Muscle of arm (tissue), 12 donors: Measurements from ENCODE around the gene PPARG. TPM values are rescaled to one million over a fixed set of nuclear protein-coding genes. Genes with fewer than 3 reads are reported as not detected.

Source experiments
- DNase-seq: peaks from one replicate; pipeline ENCODE4 v3.0.0-alpha.2; 2013
- polyA plus RNA-seq, 12 donors: library from polyadenylated mRNA; unstranded; fragments of 120-200 nt; gene quantifications; one replicate each; pipeline ENCODE4 v1.2.1, GENCODE V29; 2013; ENCODE audit not compliant: insufficient read length in 12 of 12

Gene PPARG
- polyA plus RNA-seq, 12 donors = 2.6 to 20.3 (median 4.5) TPM; not detected in 1

DNA sequence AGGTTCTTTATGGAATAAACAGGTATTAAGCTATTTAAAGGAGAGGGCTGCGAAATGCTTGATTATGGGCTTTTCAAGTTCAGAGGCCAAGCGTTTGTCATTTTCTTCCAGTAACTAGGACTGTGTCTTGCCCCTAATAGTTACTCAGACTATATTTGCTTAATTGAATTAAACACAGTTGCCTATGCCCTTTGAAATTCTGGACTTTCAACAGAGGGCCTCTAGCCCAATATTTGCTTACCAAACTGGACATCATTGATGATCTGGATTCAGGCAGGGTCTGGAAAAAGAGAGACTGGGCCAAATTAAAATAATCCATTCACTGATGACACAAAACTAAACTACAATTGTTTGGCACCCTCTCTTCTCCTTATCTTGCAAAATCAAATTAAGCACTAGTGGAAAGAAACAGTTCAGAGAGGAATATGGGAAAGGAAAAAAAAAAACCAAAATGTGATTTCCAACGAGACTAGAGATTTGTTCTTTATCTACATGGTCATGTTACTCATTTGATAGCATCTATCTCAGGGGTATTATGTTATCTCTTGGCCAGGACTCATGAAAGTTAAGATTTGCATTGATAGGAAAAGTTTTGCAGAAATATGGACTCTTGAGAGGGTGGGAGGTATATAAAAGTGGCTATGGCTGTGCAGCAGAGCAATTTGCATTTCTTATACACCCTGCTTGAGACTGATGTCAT lies 120.3 kb downstream of the PPARG start:
- DNase-seq = no peak

DNA sequence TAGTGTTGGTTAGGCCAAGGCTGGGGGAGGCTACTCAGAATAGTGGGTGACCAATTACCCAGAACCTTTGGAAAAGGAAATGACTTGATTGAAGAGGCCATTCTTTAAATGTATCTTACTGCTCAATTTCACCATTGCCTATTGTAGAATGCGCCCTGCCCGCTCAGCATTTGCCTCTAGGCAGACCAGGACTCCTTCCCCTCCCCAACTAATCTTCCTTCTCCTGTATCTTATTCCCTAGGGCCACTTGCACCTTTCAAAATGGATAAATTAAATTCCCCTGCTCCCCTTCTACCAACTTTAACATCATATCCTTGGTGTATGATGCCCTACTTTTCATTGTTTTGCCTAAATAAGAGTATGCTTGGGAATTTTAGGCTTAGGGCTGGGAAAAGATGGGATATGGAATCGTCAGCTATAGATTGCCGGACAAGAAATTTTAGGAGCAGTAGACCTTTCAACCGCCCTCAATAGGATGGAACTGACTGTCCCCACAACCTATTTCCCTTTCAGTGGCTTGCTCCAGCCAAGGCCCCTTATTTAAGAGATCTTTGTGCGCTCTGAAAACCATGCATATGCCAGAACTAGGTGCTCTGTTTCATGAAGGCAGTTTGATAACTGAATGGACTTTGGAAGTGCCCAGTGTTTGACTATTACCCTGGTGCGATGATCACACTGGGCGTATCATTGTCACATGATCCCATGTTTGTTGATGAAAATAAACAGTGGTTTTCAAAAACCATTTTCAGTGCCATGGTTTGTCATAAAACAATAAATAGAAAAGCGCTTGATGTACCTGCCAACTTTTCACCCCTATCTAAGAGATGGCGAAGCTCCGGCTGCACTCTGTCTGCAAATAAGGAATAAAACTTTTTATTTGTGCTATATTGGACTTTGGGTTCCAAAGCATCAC lies 121.1 kb downstream of the PPARG start:
- no peak for DNase-seq

- no peak for DNase-seq
Observed at GRCh38 chr3:12413721-12414255, 124.9 kb downstream of the PPARG start.

GRCh38 chr3:12415014-12415680 lies 126.3 kb downstream of the PPARG start:
- no peak for DNase-seq

- no peak for DNase-seq
Observed at GRCh38 chr3:12416731-12417130, 127.9 kb downstream of the PPARG start.

DNA sequence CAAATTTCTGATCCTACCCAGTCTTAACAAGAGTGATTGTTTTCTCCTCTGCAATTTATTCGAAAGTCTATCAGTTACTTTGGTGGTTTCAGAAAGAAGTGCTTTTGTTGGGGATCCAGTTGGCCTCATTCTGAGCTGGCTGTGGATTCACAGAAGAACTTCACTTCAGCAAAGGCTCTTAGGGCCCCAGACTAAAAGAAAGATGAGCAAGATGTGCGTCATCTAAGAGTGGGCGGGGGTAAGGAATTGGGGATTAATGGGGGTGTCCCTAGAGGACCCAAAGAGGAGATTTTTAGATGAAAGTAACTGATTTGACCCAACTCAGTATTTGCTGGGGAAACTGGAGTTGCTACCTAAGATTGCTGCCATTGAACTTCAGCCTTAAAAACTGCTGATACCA lies 131.5 kb downstream of the PPARG start:
- no peak for DNase-seq

DNA sequence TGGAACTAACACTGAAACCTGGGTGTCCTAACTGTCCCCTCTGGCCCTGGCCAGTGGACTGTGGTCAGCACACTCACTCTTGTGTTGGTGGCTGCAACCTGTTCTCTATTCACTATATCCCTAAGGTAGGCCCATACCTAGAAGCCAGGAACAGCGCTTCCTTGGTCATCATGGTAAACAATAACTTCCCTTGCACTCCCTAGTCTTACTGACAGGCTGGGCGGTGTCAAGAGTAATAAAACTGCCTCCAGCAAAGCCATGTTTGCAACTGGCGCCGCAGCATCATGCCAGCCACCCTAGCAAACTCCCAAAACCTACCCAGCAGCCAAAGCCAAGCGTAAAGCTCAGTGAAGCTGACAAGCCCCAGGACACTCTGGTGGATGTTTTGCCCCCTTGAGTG lies 132.3 kb downstream of the PPARG start:
- no peak for DNase-seq

GRCh38 chr3:12423131-12423530 lies 134.3 kb downstream of the PPARG start:
- DNase-seq = no peak

- DNase-seq = no peak
Observed at GRCh38 chr3:12423918-12424630, 135.2 kb downstream of the PPARG start.

- no peak for DNase-seq
Observed at GRCh38 chr3:12424635-12425319, 135.9 kb downstream of the PPARG start.

DNA sequence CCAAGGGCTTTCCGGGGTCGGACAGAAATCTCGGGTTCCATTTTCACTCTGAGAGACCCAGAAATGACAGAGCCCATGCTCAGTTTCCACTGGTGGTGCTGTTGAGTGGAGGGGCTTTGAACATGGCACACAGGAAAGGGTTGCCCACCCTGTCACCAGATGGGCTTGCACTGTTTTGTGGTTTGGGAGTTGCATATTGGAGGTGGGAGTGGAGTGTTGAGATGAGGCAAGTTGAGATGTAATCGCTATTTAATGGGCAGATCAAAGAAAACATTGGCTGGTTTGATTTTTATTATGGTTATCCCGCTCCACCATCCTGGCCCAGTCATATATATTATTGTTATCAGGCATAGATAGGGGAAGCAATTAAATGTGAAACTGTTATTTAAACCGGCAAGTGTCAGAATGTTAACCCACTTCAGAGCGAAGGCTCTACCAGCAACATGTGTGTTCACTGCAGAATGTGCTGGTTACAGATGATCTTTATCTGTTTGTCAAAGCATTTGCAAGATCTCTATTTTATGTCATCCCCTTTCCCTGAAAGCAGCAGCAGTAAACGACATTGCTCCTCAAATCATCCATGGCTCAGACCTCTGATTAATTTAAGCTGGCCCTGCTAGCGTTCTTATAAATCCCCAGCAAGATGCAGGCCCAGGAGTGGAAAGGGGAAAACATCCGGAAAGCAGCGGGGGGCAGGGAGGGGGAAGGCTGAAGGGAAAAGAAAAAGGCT lies 137.1 kb downstream of the PPARG start:
- DNase-seq = no peak

DNA sequence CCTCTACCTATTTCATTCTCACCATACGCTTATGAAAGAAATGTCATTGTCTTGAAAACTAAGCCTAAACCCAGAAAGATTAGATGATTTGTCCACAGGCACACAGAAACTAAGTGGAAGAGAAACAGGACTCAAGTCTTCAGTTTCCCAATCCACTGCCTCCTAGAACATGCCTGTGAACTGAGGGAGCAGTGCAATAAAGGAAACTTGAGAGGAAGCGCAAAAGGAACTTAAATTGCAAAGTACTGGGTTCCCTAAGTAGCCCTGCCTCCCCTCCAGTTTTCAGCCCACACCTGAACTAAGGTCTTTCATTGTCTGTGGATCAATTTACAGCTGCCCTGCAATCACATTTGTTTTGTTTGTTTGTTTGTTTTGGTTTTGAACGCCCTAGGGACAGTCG lies 138.7 kb downstream of the PPARG start:
- no peak for DNase-seq

- no peak for DNase-seq
Observed at GRCh38 chr3:12428126-12428525, 139.3 kb downstream of the PPARG start.

DNA sequence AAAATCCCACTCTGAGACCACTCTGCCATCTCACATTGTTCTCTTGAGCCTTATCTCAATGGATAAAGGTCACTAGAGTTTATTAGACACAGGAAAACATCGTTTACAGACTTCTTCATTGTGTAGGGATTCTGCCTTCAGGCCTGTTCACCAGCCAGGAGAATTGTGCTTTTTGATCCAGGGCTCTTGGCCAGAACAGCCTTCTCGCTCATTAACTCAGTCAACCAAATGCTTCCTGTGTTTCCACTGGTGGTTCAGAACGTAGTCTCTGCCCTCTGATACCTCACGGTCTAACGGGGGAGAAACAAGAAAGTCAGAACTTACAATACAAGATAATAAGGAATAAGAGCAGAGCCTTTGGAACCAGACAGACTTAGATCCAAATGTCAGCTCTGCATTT lies 141.2 kb downstream of the PPARG start:
- DNase-seq = no peak

DNA sequence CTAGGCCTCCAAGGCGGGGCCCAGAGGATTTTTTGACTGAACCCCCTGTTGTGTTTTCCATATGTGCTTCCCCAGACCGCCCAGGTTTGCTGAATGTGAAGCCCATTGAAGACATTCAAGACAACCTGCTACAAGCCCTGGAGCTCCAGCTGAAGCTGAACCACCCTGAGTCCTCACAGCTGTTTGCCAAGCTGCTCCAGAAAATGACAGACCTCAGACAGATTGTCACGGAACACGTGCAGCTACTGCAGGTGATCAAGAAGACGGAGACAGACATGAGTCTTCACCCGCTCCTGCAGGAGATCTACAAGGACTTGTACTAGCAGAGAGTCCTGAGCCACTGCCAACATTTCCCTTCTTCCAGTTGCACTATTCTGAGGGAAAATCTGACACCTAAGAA lies 145.0 kb downstream of the PPARG start:
- DNase-seq = no peak

- DNase-seq = peak; percentile 77
Observed at GRCh38 chr3:12436514-12437220, 147.8 kb downstream of the PPARG start.

GRCh38 chr3:12437221-12437605 lies 148.3 kb downstream of the PPARG start:
- no peak for DNase-seq

- DNase-seq = no peak
Observed at GRCh38 chr3:12437861-12438260, 149.0 kb downstream of the PPARG start.

DNA sequence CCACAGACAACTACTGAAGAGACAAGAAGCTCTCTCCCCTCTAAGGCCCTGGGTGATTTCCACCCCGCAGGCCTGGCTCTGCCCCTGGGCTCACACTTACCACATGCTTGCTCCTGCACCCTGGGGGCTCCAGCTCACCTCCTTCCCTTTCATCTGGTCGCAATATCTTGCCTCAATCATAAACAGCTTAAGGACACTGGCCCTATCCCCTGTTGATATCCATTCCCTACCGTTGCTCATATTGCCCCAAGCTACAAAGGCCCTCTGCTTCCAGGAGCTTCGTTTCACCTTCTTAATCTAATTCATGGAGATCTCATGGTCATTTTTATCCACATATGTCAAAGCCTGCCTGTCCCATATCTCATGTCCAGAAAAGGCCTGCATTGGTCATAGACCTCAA lies 149.4 kb downstream of the PPARG start:
- no peak for DNase-seq
